GM21360 (cell line): Measurements from ENCODE around the gene KCNA5.

Source experiments
- ATAC-seq: cut with Tn5 transposase; IDR thresholded peaks from one replicate; pipeline ENCODE4 v1.9.1; 2021; ENCODE audit warnings: mild to moderate bottlenecking, moderate library complexity; ENCODE audit not compliant: unreplicated experiment

Gene KCNA5

DNA sequence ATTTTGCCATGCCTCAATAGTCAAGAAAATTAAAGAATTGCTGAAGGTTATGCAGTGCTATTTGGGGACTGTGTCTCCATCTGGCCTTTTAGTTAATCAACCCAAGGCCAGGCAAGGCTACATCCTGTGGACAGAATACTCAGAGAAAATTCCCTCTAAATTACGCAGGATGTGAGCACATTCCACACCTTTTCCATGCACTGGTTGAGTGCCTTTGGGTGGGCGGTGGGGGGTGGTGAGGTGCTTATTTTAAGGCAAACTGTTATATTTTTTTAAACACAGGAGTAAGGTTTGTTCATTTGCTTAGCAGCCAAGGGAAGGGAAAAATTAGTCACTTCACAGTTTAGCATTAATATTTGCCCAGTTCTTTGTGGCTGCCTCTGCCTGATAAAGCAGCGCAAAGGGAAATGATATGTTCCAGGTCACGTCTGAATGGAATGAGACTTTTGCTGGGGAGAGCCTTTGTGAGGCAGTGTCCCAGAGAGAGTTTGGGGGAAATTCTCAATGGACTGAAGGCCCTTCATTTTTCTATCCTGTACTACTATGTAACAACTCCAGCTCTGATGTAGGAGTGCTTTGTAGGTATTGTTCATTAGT lies 17.2 kb upstream of the KCNA5 start:
- no peak for ATAC-seq

DNA sequence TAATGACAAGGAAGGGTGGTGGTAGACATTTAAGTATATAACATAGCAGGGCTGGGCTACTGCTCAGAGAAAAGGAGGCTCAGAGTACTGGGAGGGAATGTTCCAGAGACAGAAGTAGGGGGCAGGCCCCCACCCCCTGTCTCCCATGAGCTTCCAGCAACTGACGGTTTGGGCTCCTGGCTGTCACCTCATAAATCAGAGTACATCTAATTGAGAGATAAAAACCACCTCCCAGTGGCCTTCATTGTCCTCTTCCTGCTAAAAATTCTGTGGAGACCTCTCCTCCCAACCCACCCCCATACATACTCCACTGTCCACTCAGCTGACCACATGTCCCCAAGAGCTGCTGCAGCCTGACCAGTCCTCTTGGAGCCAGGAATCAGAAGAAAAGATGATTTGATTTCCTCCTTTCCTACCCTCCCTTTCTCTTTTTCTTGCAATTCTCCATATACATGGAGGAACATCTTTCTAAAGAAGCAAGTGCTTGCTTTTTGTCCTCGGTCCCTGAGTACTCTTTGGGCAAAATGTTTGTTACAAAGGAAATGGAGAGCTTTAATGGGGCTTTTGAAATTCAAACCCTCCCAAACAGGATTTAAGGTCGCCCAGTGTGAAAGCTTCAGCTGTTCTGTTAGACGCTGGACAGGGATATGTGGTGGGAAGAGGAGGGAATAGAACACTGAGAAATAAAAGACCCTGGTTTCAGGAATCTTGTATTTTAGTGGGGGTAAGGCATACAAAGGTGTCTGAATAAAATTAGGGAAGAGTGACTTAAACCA lies 16.4 kb upstream of the KCNA5 start:
- ATAC-seq = no peak

DNA sequence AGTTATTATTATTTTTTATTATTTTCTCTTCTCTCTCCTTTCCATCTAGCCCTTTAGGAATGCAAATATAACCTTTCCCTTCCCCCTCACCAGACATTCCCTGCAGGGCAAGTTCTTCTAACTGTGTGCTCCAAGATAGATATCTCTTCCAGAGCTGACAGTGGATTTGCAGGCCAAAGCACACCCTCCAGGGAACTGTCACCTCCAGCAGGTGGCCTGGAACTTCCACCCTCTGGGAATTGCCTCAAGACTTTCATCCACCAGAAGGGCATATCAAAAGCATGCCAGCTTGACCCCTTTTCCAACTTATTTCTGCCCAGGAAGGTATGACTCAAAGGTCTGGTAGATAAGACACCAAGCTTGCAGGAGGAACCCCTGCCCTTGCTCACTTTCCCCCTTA lies 13.6 kb upstream of the KCNA5 start:
- ATAC-seq = no peak

DNA sequence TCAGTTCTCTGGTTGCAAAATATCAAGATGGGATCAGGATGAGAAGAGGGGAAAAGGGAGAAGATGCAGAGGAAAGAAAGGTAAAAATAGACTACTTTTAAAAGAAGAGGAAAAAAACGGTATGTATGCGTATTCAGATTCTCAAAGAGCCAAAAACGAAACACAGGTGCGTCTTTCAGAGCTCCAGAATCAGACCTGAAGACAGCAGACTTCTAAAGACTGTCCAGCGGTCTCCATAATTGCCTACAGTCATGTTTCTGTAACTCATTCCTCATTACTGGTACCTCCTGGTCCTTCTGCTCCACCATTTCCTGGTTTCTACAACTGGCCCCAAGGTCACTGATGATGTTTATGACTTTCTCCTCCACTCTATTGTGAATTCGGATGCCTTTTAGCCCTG lies 12.4 kb upstream of the KCNA5 start:
- ATAC-seq = no peak

DNA sequence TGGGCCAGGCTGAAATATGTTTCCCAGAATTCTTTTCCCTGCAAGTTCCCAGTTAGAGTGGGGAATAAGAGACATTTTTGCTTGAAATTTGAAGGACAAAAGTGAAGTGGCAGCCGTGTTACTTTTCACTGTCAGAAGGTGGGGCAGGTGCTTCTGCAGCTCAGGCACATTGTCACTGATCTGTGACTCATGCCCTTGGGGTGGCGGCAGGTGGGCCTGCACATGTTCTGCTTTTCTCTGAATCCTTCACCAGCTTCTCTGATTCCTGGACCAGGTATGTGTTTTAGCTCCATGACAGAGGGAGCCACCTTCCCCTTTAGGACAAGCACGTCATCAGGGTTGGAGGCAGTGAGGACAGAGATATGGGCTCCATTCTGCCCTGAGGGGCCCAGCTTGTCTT lies 11.7 kb upstream of the KCNA5 start:
- no peak for ATAC-seq

DNA sequence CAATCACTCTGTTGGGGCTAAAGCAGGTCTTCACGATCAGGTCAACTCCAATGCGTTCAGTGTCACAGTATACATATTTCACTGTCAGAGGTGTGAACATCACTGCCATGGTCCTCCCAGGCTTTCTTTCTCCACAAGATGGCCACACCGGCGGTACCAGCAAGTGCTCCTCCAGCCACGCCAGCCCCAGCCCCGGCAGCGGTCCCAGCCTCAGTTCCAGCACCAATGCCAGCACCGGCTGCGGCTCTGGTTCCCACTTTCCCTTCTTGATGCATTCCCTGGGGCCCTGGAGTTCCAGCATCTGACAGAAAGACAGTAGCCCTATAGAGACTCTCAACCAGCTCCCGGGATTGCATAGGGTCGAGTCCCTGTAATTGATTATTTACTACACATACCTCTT lies 10.9 kb upstream of the KCNA5 start:
- ATAC-seq = no peak

DNA sequence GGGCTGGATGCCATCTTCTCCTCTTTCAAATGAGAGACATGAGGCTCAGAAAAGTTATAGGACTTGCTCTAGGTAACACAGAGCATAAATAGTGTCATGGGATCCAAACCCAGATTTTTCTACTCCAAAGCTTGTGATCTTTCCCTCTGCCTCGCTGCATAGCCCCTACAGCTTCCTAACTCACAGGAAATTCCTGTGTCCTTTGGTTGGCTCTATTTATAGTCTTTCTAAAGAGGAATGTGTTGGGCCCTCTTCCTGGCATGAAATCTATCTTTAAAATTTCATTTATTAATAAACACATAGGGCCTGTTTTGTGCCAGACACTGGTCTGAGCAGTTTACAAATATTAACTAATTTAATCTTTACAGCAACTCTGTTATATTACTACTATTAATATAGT lies 9.8 kb upstream of the KCNA5 start:
- no peak for ATAC-seq

DNA sequence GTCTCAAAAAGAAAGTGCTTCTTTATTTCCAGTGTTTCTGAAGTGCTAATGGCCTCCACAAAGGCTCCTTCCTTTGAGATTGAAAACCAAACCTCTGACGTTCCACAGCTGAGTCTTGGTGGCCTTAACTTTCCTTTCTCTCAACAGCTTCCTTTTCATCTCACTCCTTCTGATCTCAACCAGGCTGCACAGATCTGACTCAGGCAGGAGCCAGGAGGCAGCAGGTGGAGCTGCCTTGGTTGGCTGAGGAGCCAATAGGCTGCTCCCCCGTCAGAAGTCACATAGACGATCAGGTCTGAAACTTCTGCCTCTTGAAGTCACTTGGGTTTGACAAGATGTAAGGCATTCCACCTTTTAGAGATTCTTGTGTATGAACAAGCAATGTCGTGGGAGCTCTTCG lies 9.1 kb upstream of the KCNA5 start:
- ATAC-seq = no peak

DNA sequence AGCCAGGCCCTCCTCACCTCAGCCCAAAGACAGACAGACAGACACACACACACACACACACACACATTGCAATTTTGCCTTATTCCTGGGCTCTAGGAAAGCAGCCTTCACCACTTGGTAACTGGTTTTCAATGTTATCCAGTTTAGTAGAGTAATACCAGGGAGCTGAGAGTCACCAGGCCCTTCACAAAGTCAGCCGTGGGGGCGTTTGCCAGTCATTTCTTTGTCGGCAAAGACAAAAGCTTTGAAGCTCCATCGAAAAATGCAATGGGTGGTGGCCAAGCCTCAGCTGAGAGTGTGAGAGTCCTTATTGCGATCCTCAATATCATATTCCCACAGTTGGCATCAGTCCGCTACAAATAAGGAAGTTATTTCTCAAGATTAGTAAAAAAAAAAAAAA lies 8.1 kb upstream of the KCNA5 start:
- ATAC-seq = no peak

DNA sequence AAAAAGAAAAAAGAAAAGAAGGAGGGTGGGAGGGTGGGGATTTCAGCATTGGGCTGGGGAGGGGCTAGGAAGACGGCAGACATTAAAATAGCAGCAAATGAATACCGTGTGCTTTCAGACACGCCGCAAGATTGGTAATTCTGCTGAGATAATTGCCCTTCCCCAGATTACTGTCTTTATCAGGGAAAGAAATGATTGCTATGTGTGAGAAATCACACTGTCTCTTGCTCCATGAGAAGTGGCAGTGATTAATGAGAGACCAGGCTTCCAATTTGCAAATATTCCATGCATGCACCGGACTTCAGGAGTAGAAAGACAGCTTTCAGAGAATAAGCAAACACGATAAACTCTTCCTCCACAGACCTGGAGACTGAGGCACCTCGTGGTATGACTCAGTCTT lies 7.6 kb upstream of the KCNA5 start:
- no peak for ATAC-seq

DNA sequence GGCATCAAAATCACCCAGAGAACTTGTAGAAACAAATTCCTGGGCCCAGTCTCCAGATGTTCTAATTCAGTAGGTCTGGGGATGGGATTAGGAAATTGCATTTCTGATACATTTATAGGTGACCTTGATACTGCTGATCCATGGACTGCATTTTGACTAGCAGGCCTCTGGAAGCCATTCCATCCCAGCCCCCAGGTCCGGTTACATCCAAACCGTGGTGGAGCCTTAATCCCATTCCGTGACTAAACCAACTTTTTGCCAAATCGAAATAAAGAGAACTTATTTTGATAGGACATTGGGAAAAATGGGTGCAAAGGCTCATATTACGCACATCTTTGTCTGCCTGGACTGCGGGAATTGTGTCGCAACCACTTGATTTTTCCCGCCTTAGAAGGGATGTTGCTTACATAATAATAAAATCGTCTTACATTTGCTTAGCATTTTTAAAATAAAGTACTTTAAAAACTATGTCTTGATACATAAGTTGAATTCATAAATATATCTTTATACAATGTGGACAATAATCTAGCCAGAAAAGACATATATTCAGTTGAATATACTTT lies 5.8 kb upstream of the KCNA5 start:
- ATAC-seq = no peak

DNA sequence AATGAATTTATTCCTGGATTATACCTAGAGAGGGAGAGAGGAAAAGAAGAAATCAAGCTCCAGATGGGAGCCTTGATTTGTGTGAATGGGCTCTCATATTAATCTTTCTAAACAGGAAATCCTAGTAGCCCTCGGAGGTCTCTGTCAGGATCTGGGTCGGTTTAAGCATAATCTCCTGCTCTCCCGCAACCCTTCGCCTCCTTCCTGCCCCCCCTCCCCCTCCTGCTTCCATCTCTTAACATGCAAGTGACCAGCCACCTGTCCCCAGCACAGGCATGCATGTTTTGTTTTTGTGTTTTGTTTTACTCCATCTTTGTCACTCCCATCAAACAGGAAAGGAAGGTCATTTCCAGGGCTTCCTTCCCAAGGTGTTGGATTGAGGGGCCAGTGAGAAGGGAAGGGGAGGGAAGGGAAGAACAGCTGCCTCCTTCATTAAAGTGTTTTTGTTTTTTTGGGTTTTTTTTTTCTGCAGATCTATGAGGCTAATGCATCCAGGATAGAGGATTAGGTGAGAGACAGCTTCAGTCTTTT lies 4.8 kb upstream of the KCNA5 start:
- ATAC-seq = no peak

DNA sequence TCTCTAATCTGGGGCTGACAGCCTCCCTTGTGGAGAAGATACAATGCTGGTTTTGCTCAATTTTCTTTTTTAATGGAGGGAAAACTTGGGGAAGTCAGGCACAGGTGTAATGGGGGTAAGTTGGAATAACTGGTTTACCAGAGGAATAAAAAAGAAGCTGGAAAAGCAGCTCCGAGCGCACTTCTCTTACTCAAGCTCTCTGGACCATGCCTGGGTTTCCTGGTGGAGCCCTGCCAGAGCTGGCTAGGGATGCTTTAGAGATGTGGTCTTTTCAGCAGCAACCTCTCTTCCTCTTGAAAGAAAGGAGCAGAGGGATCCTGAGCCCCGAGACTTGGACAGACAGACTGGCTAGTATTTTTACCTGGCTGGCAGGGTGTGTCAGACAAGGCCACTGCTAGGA lies 3.9 kb upstream of the KCNA5 start:
- ATAC-seq = no peak

DNA sequence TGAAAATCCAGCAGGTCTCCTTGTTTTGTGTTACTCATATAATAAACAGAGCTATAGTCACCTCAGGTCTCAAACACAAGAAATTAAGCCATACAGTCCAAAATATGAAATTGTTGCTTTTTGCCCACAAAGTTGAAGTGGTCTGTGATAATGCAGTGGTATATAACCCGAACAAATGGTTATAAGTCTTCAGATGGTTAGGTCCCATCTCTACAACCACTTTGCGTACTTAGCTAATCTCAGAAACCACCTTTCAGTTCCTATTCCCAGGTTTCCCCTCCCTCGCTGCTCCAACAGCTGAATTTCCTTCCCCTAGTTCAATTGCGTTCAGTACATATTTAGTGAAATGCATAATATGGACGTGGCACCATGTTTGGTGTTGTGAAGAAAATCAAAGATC lies 3.3 kb upstream of the KCNA5 start:
- ATAC-seq = no peak

DNA sequence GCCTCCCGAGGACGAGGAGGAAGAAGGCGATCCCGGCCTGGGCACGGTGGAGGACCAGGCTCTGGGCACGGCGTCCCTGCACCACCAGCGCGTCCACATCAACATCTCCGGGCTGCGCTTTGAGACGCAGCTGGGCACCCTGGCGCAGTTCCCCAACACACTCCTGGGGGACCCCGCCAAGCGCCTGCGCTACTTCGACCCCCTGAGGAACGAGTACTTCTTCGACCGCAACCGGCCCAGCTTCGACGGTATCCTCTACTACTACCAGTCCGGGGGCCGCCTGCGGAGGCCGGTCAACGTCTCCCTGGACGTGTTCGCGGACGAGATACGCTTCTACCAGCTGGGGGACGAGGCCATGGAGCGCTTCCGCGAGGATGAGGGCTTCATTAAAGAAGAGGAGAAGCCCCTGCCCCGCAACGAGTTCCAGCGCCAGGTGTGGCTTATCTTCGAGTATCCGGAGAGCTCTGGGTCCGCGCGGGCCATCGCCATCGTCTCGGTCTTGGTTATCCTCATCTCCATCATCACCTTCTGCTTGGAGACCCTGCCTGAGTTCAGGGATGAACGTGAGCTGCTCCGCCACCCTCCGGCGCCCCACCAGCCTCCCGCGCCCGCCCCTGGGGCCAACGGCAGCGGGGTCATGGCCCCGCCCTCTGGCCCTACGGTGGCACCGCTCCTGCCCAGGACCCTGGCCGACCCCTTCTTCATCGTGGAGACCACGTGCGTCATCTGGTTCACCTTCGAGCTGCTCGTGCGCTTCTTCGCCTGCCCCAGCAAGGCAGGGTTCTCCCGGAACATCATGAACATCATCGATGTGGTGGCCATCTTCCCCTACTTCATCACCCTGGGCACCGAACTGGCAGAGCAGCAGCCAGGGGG lies 979 bp downstream of the KCNA5 start:
- ATAC-seq = no peak

DNA sequence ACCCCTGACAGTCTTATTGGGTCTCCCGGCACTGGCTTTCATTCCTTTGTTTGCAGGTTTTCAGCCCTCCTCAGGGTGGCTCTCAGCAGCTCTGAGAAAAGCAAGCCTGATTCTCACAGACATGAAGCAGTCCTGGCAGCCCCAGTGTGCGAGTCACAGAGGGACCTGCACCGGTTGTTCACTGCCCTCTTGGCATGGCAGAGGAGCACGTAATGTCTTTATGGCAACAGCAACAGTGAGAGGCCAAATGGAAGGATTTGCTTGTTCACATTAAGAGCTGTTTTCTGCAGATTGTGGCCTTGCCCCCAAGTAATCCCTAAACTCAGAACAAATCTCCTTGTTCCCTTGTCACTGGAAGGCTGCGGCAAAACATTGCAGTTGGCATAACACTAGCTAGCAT lies 3.4 kb downstream of the KCNA5 start:
- ATAC-seq = no peak

DNA sequence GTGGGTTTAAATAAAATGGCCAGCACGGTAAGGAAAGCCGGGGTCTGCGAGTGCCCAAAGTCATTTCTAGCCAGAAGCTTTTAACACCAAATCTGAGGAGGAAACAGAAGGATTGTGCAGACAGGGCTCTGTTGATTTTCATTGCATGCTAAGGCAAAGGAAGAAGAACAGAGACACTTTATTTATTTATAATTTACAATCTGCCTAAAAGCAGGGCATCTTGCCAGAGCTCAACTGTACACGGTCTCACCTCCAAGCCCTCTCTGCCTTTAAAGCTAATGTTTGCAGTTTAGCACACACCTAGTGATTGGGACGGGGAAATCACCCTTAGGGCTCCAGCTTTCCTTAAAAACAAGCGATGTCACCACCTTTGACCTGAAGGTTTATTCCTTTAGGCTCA lies 4.0 kb downstream of the KCNA5 start:
- ATAC-seq = no peak

DNA sequence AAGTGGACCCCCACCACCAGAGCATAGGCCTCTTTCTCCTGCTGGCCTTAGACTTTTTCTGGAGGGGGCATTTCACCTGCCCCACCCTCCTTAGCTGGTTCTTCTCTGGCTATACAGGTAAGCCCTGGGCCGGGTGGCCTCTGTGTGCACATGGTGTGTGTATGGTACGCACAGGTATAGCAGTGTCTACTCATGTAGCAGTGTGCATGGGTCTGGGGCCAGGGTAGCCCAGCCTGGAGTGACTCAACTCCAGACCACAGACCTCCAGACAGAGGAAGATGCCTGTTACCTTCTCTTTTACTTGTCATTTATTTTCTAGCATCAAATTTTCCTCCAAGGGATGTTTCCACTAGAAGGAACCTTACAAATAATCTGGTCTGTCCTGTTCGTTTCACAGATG lies 6.9 kb downstream of the KCNA5 start:
- no peak for ATAC-seq

DNA sequence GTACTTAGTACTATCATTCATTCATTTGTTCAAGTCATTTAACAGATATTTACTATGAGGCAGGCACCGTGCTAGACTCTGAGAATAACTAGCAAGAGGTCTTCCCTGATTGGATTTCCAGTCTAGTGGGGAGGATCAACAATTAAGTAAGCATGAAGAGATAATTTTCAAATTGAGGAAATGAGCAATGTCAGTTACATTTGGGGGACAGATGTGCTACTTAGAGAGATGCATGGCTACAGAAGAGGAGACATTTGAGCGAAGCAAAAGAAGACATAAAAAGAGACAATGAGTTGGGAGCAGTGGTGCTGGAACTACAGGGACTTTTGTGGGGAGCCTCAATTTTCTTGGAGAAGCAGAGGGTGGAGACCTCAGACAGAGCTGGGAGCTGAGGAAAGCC lies 7.7 kb downstream of the KCNA5 start:
- no peak for ATAC-seq

DNA sequence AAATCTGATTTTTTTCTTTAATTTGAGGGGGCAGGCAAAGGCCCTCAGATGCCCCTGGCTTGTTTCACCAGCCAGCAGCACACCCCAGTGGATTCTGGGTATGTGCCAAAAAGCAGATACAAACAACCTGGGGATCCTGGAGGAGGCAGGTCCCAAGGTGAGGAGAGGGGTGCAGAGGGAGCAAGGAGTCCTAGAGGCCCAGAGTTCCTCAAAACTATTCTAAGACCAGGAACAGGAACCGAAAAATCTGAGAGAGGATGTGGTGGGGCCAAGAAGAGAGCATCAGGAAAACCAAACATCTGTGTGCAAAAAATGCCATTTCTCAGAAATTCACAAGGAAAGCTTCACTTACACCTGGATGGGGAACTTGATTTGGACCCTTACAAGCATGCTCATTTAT lies 8.2 kb downstream of the KCNA5 start:
- no peak for ATAC-seq

DNA sequence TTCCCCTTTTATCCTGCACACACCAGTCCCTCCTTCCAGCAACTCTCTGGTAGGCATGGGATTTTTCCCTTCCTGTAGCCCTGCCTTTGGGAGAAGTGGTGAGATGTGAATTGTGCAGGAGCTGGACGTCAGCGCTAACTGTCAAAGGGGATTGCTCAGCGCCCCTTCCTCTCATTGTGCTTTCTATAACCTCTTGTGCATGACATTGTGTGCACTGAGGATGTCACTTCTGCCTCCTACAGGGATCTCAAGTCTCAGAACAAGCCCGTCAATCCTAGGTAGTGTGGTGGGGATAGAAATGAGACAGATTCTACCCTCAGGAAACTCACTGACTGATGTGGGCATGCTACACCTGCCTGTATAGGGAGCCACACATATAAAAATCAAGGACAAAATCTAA lies 8.7 kb downstream of the KCNA5 start:
- ATAC-seq = no peak
